Effector memory CD4-positive, alpha-beta T cell (primary cell): ENCODE measurements around the gene PTCRA.
"Not testable (repeated sequence)": the region's sequence is repeated elsewhere in the genome, so short reads cannot be mapped to it uniquely, and the experiment has no call there.

Source experiments
- DNase-seq, 3 donors: peaks; one replicate each; pipeline ENCODE4 v3.0.0-alpha.2; 2020
- H3K27ac ChIP-seq: 2 replicates; pipeline ENCODE4 v1.7.0; 2013; ENCODE audit warnings: mild to moderate bottlenecking, low read length, moderate library complexity; ENCODE audit not compliant: insufficient read depth, poor library complexity, severe bottlenecking
- H3K27me3 ChIP-seq: replicated peaks from 2 replicates; pipeline ENCODE4 v1.7.0; 2013; ENCODE audit warnings: mild to moderate bottlenecking, low read length; ENCODE audit not compliant: insufficient read depth, control insufficient read depth, poor library complexity, severe bottlenecking
- H3K36me3 ChIP-seq: 2 replicates; pipeline ENCODE4 v1.7.0; 2013; ENCODE audit warnings: mild to moderate bottlenecking, low read length, moderate library complexity; ENCODE audit not compliant: control insufficient read depth, insufficient read depth
- H3K4me1 ChIP-seq: 2 replicates; pipeline ENCODE4 v1.7.0; 2013; ENCODE audit warnings: low read length, mild to moderate bottlenecking; ENCODE audit not compliant: control insufficient read depth, insufficient read depth, poor library complexity, severe bottlenecking
- H3K4me3 ChIP-seq: 2 replicates; pipeline ENCODE4 v1.7.0; 2013; ENCODE audit warnings: low read length, low read depth, mild to moderate bottlenecking; ENCODE audit not compliant: insufficient read depth, poor library complexity, severe bottlenecking
- H3K9me3 ChIP-seq: 2 replicates; pipeline ENCODE4 v1.7.0; 2013; ENCODE audit warnings: mild to moderate bottlenecking, low read length, moderate library complexity; ENCODE audit not compliant: control insufficient read depth

Gene PTCRA

DNA sequence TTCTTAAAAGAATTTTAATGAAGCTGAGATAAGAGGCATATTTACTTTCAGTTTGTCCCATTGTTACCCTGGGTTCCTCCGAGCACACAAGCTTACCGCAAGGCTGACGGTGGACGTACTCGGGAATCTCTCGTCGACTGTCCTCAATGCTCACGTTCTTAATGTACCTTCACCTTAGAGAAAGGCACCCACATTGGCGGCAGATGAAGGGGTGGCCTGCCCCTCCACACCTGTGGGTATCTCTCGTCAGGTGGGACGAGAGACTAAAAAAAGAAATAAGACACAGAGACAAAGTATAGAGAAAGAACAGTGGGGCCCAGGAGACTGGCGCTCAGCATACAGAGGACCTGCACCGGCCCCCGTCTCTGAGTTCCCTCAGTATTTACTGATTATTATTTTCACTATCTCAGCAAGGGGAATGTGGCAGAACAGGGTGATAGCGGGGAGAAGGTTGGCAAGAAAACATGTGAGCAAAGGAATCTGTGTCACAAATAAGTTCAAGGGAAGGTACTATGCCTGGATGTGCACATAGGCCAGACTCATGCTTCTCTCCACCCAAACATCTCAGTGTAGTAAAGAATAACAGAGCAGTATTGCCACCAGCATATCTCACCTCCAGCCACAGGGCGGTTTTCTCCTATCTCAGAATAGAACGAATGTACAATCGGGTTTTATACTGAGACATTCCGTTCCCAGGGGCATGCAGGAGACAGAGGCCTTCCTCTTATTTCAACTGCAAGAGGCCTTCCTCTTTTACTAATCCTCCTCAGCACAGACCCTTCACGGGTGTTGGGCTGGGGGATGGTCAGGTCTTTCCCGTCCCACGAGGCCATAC, 13.2 kb upstream of the PTCRA start:
- not testable (repeated sequence) for H3K27ac ChIP-seq, DNase-seq, H3K4me1 ChIP-seq, H3K36me3 ChIP-seq, H3K9me3 ChIP-seq, H3K27me3 ChIP-seq, H3K4me3 ChIP-seq

DNA sequence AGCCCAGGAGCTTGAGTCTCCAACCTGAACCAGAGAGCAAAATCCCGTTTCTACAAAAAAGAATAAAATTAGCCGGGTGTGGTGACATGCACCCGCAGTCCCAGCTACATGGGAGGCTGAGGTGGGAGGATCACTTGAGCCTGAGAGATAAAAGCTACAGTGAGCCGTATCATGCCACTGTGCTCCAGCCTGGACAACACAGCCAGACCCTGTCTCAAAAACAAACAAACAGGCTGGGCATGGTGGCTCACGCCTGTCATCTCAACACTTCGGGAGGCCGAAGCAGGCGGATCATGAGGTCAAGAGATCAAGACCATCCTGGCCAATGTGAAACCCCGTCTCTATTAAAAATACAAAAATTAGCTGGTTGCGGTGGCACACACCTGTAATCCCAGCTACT, 11.4 kb upstream of the PTCRA start:
- DNase-seq, result no peak
- Histone ChIP-seq H3K4me3 (no peak overlapping the region), H3K27me3 (no peaks in the 10 kb centered on the region), H3K4me1 (no peaks in the 10 kb centered on the region), H3K27ac (no peak overlapping the region), H3K36me3 (no peaks in the 10 kb centered on the region), H3K9me3 (no peaks in the 10 kb centered on the region)

DNA sequence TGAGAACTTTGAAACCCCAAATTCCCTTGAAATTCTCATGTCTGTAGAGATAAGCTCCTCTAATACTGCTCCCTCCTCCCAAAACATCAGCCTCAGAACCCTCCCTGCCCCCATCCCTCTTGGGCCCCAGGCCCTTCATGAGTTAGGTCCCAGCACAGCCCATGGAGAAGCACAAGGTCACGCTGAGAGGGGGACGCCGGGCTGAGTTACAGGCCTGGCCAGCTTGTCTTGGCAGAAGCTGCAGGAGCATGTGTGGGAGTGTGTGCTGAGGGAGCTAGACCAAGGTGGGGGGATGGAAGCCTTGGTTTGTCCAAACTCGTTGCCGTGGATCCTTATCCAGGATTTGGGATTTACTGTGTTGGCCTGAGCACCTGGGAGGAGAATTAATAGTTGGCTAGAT, 8.5 kb upstream of the PTCRA start:
- Histone ChIP-seq H3K9me3 (no peaks in the 10 kb centered on the region), H3K27ac (no peak overlapping the region), H3K27me3 (peaks cover 10% of the 10 kb centered on the region), H3K4me3 (no peak overlapping the region), H3K4me1 (peaks cover 5% of the 10 kb centered on the region), H3K36me3 (no peaks in the 10 kb centered on the region)
- no peak for DNase-seq

DNA sequence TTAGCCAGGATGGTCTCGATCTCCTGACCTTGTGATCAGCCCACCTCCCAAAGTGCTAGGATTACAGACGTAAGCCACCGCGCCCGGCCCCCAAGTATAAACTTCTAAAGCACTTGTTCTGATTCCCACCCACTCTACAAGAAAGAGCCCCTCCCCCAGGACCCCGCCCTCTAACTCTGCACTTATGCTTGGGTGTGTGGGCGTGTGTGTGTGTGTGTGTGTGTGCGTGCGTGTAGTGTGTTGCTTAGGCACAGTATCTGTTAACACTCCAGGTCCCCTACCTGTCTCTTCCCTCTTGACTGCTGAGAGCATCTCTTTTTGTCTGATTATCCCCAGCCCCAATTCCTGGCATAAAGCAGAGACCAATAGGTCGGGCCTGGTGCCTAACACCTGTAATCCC, 6.0 kb upstream of the PTCRA start:
- DNase-seq, result no peak
- Histone ChIP-seq H3K36me3 (no peaks in the 10 kb centered on the region), H3K4me3 (no peak overlapping the region), H3K27me3 (peaks cover 13% of the 10 kb centered on the region), H3K27ac (no peak overlapping the region), H3K9me3 (no peaks in the 10 kb centered on the region), H3K4me1 (peaks cover 5% of the 10 kb centered on the region)

DNA sequence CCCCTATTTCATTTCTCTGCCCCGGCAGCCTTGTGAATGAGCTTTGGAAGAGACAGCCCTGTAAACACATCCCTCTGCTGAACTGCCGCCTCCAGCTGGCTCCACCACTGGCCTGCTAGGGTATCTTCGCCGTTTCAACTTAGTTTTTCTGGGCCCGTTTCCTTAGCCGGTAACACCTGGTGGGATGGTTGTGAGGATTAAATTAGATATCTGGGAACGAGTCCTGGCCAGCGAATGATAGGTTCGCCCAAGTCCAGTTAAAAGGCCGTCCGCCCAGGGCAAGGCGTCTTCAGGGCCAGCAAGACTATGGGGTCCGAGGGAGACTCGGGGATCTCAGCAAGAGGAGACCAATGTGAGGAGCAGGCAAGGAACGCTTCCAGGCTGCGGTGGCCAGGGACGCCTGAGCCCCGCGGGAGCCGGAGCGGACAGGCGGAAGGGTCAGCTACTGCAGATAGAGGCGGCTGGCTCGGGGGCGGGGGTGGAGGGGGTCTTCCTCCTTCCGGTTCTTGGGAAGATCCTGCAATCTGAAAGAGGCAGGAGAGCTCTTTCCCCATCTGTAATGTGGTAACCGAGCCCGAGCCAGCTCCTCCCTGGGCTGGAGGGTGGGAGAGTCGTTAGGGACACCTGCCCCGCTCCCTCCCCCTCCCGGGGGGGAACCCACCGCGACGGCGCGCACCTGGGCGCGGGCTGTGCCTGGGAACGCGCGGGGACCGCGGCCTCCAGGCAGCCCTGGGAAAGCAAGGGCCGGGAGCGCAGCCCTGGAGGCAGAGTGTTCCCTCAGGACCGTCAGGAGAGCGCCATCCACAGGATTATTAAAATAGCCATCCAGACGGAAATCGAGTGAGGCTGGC, 4.5 kb upstream of the PTCRA start:
- Histone ChIP-seq H3K4me1 (peaks cover 5% of the 10 kb centered on the region), H3K4me3 (no peak overlapping the region), H3K27me3 (peaks cover 13% of the 10 kb centered on the region), H3K9me3 (no peaks in the 10 kb centered on the region), H3K27ac (no peak overlapping the region), H3K36me3 (no peaks in the 10 kb centered on the region)
- no peak for DNase-seq

DNA sequence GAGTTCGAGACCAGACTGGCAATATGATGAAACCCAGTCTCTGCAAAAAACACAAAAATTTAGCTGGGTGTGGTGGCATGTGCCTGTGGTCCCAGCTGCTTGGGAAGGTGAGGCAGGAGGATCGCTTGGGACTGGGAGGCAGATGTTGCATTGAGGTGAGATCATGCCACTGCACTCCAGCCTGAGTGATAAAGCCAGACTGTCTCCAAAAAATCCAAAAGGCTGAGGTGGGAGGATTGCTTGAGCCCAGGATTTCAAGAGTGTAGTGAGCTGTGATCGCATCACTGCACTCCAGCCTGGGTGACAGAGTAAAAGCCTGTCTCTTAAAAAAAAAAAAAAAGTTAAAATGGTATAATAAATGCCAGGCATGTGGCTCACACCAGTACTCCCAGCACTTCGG, 1.3 kb upstream of the PTCRA start:
- H3K4me3 ChIP-seq, result no peak overlapping the region
- no peak for DNase-seq
- no peaks in the 10 kb centered on the region for H3K36me3 ChIP-seq
- H3K27me3 ChIP-seq, result peaks cover 13% of the 10 kb centered on the region
- H3K9me3 ChIP-seq, result no peaks in the 10 kb centered on the region
- no peak overlapping the region for H3K27ac ChIP-seq
- H3K4me1 ChIP-seq, result peaks cover 5% of the 10 kb centered on the region

DNA sequence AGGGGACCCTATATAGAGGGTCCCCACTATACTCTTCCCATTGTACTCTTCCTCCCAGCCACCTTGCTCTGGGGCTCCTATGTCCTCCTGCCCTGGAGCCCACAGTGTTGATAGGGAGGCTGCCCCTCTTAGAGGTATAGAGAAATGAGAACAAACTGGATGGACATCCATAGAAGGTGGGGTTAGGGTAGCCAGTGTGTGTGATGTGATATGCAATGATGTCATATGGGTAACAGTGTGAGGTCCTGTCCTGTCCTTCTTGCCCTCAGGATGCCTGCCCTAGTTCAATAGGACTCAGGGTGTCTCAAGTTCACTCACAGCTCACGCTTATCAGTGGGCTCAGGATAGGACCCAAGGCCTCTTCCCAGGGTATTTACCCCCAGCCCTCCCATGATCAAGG, 435 bp downstream of the PTCRA start:
- DNase-seq, result no peak
- Histone ChIP-seq H3K4me3 (no peak overlapping the region), H3K27ac (no peak overlapping the region), H3K27me3 (peaks cover 11% of the 10 kb centered on the region), H3K36me3 (no peaks in the 10 kb centered on the region), H3K4me1 (peaks cover 5% of the 10 kb centered on the region), H3K9me3 (no peaks in the 10 kb centered on the region)

DNA sequence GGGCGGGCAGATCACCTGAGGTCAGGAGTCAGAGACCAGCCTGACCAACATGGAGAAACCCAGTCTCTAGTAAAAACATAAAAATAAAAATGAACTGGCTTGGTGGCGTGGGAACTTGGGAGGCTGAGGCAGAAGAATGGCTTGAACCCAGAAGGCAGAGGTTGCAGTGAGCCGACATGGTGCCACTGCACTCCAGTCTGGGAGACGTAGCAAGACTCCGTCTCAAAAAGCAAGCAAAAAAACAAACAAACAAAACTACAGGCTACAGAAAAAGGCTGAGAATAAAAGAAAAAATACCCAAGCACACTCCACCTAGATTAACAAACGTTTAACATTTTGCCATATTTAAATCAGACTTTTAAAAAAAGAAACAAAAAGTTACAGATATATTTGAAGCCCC, 5.9 kb downstream of the PTCRA start:
- Histone ChIP-seq H3K4me3 (no peak overlapping the region), H3K27ac (no peak overlapping the region), H3K4me1 (no peaks in the 10 kb centered on the region), H3K36me3 (no peaks in the 10 kb centered on the region), H3K27me3 (no peaks in the 10 kb centered on the region), H3K9me3 (no peaks in the 10 kb centered on the region)
- no peak for DNase-seq

DNA sequence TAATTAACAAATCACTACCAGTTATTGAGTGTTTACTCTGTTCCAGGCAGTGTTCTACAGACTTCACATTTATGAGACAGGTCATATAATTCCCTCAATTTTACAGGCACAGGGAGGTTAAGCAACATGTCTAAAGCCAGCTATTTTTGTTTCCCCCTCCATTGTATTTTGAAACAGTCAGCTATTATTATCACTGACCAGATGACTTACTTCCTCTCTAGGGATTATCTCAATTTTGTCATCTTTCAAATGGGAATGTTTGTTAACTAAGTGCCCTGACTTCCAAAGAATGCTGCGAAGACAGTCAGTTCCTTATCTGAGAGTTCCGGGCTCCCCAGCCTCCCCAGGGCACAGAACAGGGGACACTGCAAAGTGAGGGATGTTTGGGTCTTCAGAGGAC, 7.8 kb downstream of the PTCRA start:
- H3K27me3 ChIP-seq, result no peaks in the 10 kb centered on the region
- H3K4me3 ChIP-seq, result no peak overlapping the region
- H3K9me3 ChIP-seq, result no peaks in the 10 kb centered on the region
- H3K27ac ChIP-seq, result no peak overlapping the region
- H3K4me1 ChIP-seq, result no peaks in the 10 kb centered on the region
- H3K36me3 ChIP-seq, result no peaks in the 10 kb centered on the region
- no peak for DNase-seq

DNA sequence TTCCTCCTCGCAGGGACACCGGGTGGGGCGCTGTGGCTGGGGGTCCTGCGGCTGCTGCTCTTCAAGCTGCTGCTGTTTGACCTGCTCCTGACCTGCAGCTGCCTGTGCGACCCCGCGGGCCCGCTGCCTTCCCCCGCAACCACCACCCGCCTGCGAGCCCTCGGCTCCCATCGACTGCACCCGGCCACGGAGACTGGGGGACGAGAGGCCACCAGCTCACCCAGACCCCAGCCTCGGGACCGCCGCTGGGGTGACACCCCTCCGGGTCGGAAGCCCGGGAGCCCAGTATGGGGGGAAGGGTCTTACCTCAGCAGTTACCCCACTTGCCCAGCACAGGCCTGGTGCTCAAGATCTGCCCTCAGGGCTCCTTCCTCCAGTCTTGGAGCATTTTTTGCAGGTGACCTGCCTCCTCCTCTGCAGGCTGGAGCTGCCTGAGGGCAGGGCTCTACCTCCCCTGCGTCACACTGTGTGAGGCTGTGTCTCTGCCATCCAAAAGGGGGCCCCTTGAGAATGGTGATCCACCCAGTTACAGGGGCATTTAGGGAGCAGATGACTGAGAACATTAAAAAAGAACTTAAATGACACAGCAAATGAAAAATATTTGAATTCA, 9.5 kb downstream of the PTCRA start:
- no peaks in the 10 kb centered on the region for H3K36me3 ChIP-seq
- no peaks in the 10 kb centered on the region for H3K9me3 ChIP-seq
- H3K27me3 ChIP-seq, result no peaks in the 10 kb centered on the region
- H3K4me3 ChIP-seq, result no peak overlapping the region
- no peak overlapping the region for H3K27ac ChIP-seq
- DNase-seq, result no peak
- H3K4me1 ChIP-seq, result peaks cover 3% of the 10 kb centered on the region
